Muscle of leg (tissue), 11 donors: ENCODE results near the gene POMT1. TPM values are rescaled to one million over a fixed set of nuclear protein-coding genes. Genes with fewer than 3 reads are reported as not detected.
A peak's percentile ranks its signal among the peaks of the same experiment; 100 is the strongest.

Source experiments
- DNase-seq: peaks from one replicate; pipeline ENCODE4 v3.0.0; 2013
- H3K27ac ChIP-seq: one replicate; pipeline ENCODE4 v1.5.1; 2013; ENCODE audit warnings: mild to moderate bottlenecking, low read length, control low read depth
- H3K27me3 ChIP-seq: one replicate; pipeline ENCODE4 v1.6.1; 2013; ENCODE audit warnings: low read length; ENCODE audit not compliant: control insufficient read depth, insufficient read depth
- H3K36me3 ChIP-seq: one replicate; pipeline ENCODE4 v1.6.1; 2013; ENCODE audit warnings: low read length; ENCODE audit not compliant: control insufficient read depth, insufficient read depth
- H3K4me1 ChIP-seq: one replicate; pipeline ENCODE4 v1.6.1; 2013; ENCODE audit warnings: low read length; ENCODE audit not compliant: control insufficient read depth, insufficient read depth
- H3K4me3 ChIP-seq: one replicate; pipeline ENCODE4 v1.5.1; 2013; ENCODE audit warnings: low read length, control low read depth
- H3K9me3 ChIP-seq: replicated peaks from 2 replicates; pipeline ENCODE4 v1.6.1; 2013; ENCODE audit warnings: low read depth, low read length; ENCODE audit not compliant: control insufficient read depth
- WGBS: methylation state at CpG from one replicate; pipeline ENCODE4 v1.1.5; 2013; ENCODE audit warnings: missing lambda C conversion rate; ENCODE audit not compliant: insufficient coverage; 5-methylcytosine and 5-hydroxymethylcytosine counted together
- polyA plus RNA-seq, 8 donors: library from polyadenylated mRNA; unstranded; fragments of 120-200 nt; gene quantifications; one replicate each; pipeline versions ENCODE4 v1.2.1 to v1.2.3, GENCODE V29; 2013; ENCODE audit warnings: inconsistent platforms in 1 of 8, low replicate concordance in 1 of 8; ENCODE audit not compliant: insufficient read length in 8 of 8, insufficient read depth in 1 of 8
- total RNA-seq: library from RNA; stranded (reverse); fragments of 120-200 nt; gene quantifications from one replicate; pipeline ENCODE4 v1.2.4, GENCODE V29; 2013

Gene POMT1
- total and polyA plus RNA-seq, 9 donors, result 15.1 to 29.9 (median 23.0) TPM

DNA sequence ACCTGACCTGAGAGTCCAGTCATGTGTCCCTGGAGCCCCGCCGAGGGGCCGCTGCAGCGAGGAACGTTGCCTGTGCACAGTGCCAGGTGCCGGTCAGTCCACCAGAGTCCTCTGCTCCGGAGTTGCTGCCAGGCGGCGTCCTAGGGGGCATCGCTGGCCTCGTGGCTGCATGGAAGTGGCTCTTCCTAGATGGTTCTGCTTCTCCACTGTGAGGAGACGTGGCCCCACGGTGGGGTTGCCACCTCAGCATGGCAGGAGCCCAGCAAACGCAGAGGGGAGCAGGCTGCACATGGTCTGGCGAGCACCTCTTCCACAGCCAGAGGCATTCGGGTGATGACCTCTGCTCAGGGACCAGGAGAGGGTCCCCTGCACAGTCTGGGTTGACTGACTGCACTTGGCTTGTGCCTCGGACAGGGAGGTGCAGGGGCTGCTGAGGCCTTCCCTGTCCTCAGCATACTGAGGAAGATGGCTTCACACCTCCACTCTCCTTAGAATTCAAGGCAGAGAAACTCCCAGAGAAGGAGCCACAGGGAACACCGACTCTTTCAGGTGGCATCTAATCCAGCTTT, 25.9 kb upstream of the POMT1 start:
- Histone ChIP-seq H3K27me3 (no peaks in the 10 kb centered on the region), H3K36me3 (peaks cover 89% of the 10 kb centered on the region), H3K4me1 (no peaks in the 10 kb centered on the region), H3K27ac (no peak overlapping the region), H3K4me3 (no peak overlapping the region), H3K9me3 (no peaks in the 10 kb centered on the region)
- WGBS, result 81% methylated on average over 17 of the region's 18 CpGs
- DNase-seq, result no peak

DNA sequence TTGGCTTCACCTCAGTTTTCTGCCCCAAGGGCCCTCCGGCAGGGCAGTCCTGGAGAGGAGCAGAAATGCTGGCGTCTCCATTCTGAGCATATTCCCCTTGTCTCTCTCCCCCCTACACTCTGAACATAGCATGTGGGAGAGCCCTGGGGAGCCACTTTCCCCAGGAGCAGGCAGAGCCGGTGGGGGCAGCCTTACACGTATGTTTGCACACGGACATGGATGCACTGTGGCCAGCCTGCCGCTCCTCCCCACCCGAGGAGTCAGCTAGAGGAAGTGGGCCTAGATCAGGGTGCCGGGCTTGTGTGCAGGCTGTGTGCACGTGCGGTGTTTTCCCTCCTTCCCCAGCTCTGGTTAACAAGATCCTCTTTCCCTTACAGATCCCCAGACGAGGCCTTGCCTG, 25.4 kb upstream of the POMT1 start:
- peaks cover 94% of the 10 kb centered on the region for H3K36me3 ChIP-seq
- H3K27me3 ChIP-seq, result no peaks in the 10 kb centered on the region
- H3K27ac ChIP-seq, result no peak overlapping the region
- H3K9me3 ChIP-seq, result no peaks in the 10 kb centered on the region
- no peak overlapping the region for H3K4me3 ChIP-seq
- WGBS, result 73% methylated on average over 7 of the region's 11 CpGs
- H3K4me1 ChIP-seq, result no peaks in the 10 kb centered on the region
- DNase-seq, result no peak

GRCh38 chr9:131477816-131478419, 24.8 kb upstream of the POMT1 start:
- DNase-seq, result no peak
- H3K27ac ChIP-seq, result no peak overlapping the region
- H3K36me3 ChIP-seq, result peaks cover 97% of the 10 kb centered on the region
- no peak overlapping the region for H3K4me3 ChIP-seq
- no peaks in the 10 kb centered on the region for H3K27me3 ChIP-seq
- 84% methylated on average over 17 of the region's 19 CpGs for WGBS
- no peaks in the 10 kb centered on the region for H3K9me3 ChIP-seq
- H3K4me1 ChIP-seq, result no peaks in the 10 kb centered on the region

- peak; percentile 41 for DNase-seq
- Histone ChIP-seq H3K27me3 (no peaks in the 10 kb centered on the region), H3K9me3 (no peaks in the 10 kb centered on the region), H3K4me1 (no peaks in the 10 kb centered on the region), H3K36me3 (peaks cover 97% of the 10 kb centered on the region), H3K27ac (no peak overlapping the region), H3K4me3 (no peak overlapping the region)
- WGBS, result 41% methylated on average over 8 of the region's 12 CpGs
These were observed 24.3 kb upstream of the POMT1 start for GRCh38 chr9:131478421-131478868.

- no peak for DNase-seq
- H3K27me3 ChIP-seq, result no peaks in the 10 kb centered on the region
- H3K4me1 ChIP-seq, result no peaks in the 10 kb centered on the region
- H3K27ac ChIP-seq, result no peak overlapping the region
- H3K4me3 ChIP-seq, result no peak overlapping the region
- H3K9me3 ChIP-seq, result no peaks in the 10 kb centered on the region
- no CpG with 5 or more reads among the region's 10 CpGs for WGBS
- peaks cover 97% of the 10 kb centered on the region for H3K36me3 ChIP-seq
These were observed 23.8 kb upstream of the POMT1 start for GRCh38 chr9:131478911-131479310.

- H3K9me3 ChIP-seq, result no peaks in the 10 kb centered on the region
- no peaks in the 10 kb centered on the region for H3K4me1 ChIP-seq
- peaks cover 97% of the 10 kb centered on the region for H3K36me3 ChIP-seq
- no CpG with 5 or more reads among the region's 1 CpG for WGBS
- no peak overlapping the region for H3K27ac ChIP-seq
- H3K4me3 ChIP-seq, result no peak overlapping the region
- DNase-seq, result no peak
- no peaks in the 10 kb centered on the region for H3K27me3 ChIP-seq
These were observed 22.5 kb upstream of the POMT1 start for GRCh38 chr9:131480258-131480657.

DNA sequence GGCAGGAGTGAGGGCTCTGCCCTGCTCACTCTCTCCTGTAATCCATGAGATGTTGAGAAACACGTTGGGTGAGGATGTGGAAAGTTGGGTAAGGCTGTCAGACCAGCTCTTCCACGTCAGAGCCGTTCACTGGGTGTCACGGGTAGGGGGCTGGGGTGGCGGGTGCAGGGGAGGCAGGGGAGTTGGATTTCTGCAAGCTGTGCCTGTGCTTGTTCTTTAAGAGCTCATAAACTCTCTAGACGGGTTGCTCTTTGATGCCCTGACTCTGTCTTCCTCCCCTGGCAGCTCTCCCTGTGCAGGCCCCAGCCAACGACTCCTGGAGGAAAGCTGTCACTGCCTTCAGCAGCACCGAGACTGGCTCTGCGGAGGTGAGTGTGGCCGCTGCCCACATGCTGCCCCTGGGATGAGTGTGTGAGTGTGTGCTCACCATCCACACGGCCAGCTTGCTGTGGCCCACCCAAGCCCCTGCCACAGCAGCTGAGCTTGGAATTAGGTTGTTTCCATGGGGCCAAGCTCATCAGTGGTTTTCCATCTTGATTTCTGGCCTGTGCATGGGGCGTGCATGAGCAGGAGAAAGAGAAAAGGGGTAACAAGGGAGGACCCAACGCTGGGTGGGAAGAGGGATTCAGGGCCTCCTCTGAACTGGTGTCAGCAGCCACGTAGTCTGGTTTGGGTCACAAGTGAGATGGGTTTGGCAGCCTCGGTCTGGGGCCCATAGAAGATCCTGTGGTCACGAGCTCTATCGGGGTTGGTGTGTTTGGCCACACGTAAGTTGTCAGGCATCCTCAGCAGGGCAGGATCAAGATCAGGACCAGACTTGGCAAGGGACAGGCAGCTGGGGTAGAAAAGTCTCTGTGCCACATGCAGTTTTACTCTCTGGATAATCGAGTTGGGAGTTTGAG, 21.0 kb upstream of the POMT1 start:
- no peak overlapping the region for H3K4me3 ChIP-seq

GRCh38 chr9:131482343-131483006, 20.2 kb upstream of the POMT1 start:
- no peak for DNase-seq
- Histone ChIP-seq H3K9me3 (no peaks in the 10 kb centered on the region), H3K27me3 (no peaks in the 10 kb centered on the region), H3K4me1 (no peaks in the 10 kb centered on the region), H3K27ac (no peak overlapping the region), H3K4me3 (no peak overlapping the region), H3K36me3 (peaks cover 97% of the 10 kb centered on the region)
- WGBS, result 90% methylated on average over 22 of the region's 24 CpGs

More for the DNA sequence above, 21.0 kb upstream of the POMT1 start:
- Histone ChIP-seq H3K27ac (no peak overlapping the region), H3K9me3 (no peaks in the 10 kb centered on the region), H3K36me3 (peaks cover 97% of the 10 kb centered on the region), H3K27me3 (no peaks in the 10 kb centered on the region), H3K4me1 (no peaks in the 10 kb centered on the region)
- no peak for DNase-seq
- 80% methylated on average over 17 of the region's 19 CpGs for WGBS

DNA sequence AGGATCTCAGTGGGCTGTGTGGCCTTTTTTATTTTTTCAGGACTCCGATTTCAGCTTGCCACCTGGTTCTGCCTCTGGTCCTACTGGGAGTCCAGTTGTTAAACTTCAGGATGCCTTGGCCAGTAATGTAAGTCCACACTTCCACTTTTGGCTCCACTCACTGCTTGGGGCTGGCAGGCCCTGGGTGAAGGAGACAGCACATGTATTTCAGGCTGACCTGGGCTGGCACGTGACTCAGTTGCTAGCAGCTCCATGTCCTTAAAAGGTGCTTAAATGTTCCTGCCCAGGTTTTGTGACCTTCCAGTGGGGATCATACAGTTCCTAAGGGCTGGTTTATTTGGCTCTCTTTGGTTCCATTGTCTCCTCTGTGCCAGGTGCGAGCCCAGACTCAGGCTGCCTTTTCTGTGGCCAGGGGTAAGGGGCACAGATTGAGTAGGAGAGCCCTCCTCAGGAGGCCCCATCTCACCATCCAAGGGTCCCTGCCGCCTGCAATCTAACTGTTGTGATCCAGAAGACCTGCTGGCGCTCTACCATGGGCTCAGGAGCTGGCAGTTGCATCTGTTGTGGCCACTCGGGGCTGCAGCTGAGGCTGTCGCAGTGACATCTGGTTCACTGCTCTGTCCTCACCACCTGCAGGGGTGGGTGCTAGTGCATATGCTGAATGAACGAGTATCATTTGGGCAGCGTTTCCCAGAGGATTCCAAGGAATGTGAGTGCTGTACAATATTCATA, 19.2 kb upstream of the POMT1 start:
- H3K27me3 ChIP-seq, result no peaks in the 10 kb centered on the region
- no peak for DNase-seq
- peaks cover 97% of the 10 kb centered on the region for H3K36me3 ChIP-seq
- H3K4me1 ChIP-seq, result no peaks in the 10 kb centered on the region
- H3K4me3 ChIP-seq, result no peak overlapping the region
- WGBS, result 79% methylated on average over 7 of the region's 9 CpGs
- no peak overlapping the region for H3K27ac ChIP-seq
- H3K9me3 ChIP-seq, result no peaks in the 10 kb centered on the region
